HG03097 (cell line): ENCODE data around the gene KRTAP10-6.
"Not testable (repeated sequence)": the region's sequence is repeated elsewhere in the genome, so short reads cannot be mapped to it uniquely, and the experiment has no call there.

Source experiments
- ATAC-seq: cut with Tn5 transposase; IDR thresholded peaks from one replicate; pipeline ENCODE4 v1.9.1; 2021; ENCODE audit not compliant: unreplicated experiment, low FRiP score

The KRTAP10-6 gene

GRCh38 chr21:44600118-44600978, 8.0 kb upstream of the KRTAP10-6 start, which contains the start of gene KRTAP10-7:
KRTAP10-7 (plus strand) TSS chr21:44600597; CDS start chr21:44600622, 25 bp downstream.
- ATAC-seq, result not testable (repeated sequence)

- no peak for ATAC-seq
Observed at GRCh38 chr21:44599264-44600029, 7.1 kb upstream of the KRTAP10-6 start.

- ATAC-seq, result no peak
Observed at GRCh38 chr21:44598061-44598460, 5.8 kb upstream of the KRTAP10-6 start.

GRCh38 chr21:44596068-44596725, 3.9 kb upstream of the KRTAP10-6 start:
- ATAC-seq, result no peak

- no peak for ATAC-seq
Observed at GRCh38 chr21:44595524-44595923, 3.2 kb upstream of the KRTAP10-6 start.

GRCh38 chr21:44594406-44594916, 2.2 kb upstream of the KRTAP10-6 start:
- ATAC-seq, result no peak

GRCh38 chr21:44593598-44594405, 1.5 kb upstream of the KRTAP10-6 start:
- no peak for ATAC-seq

- not testable (repeated sequence) for ATAC-seq
Observed at GRCh38 chr21:44591801-44592130, 539 bp downstream of the KRTAP10-6 start.

GRCh38 chr21:44590897-44591800, 1.2 kb downstream of the KRTAP10-6 start:
- not testable (repeated sequence) for ATAC-seq

- ATAC-seq, result no peak
Observed at GRCh38 chr21:44590311-44590721, 2.0 kb downstream of the KRTAP10-6 start.

GRCh38 chr21:44589586-44590305, 2.6 kb downstream of the KRTAP10-6 start:
- no peak for ATAC-seq

GRCh38 chr21:44589094-44589493, 3.2 kb downstream of the KRTAP10-6 start:
- no peak for ATAC-seq

GRCh38 chr21:44585892-44586291, 6.4 kb downstream of the KRTAP10-6 start:
- no peak for ATAC-seq

- ATAC-seq, result no peak
Observed at GRCh38 chr21:44583800-44584147, 8.5 kb downstream of the KRTAP10-6 start.

GRCh38 chr21:44583089-44583799, 9.1 kb downstream of the KRTAP10-6 start:
- no peak for ATAC-seq

GRCh38 chr21:44582055-44582454, 10.2 kb downstream of the KRTAP10-6 start:
- no peak for ATAC-seq

GRCh38 chr21:44581158-44581557, 11.1 kb downstream of the KRTAP10-6 start:
- no peak for ATAC-seq
